Immature natural killer cell (primary cell): ENCODE data around the gene MCAT. TPM values are rescaled to one million over a fixed set of nuclear protein-coding genes. Genes with fewer than 3 reads are reported as not detected.
"Not testable (repeated sequence)": the region's sequence is repeated elsewhere in the genome, so short reads cannot be mapped to it uniquely, and the experiment has no call there.

Experiments
- DNase-seq, 3 donors: peaks; one replicate each; pipeline ENCODE4 v3.0.0; 2022; ENCODE audit warnings: mixed read lengths in 1 of 3
- H3K27ac Mint-ChIP-seq, 6 donors: one replicate each; pipeline ENCODE4 v1.8.0; 2020; ENCODE audit warnings: mixed read lengths in 6 of 6, mild to moderate bottlenecking in 5 of 6, inconsistent platforms in 4 of 6, moderate library complexity in 3 of 6
- H3K27me3 Mint-ChIP-seq, 3 donors: one replicate each; pipeline ENCODE4 v1.8.0; 2020 to 2021; ENCODE audit warnings: low read depth in 3 of 3, mild to moderate bottlenecking in 3 of 3, mixed read lengths in 3 of 3, moderate library complexity in 3 of 3, inconsistent platforms in 1 of 3
- H3K36me3 Mint-ChIP-seq, 3 donors: one replicate each; pipeline ENCODE4 v1.8.0; 2020; ENCODE audit warnings: mixed read lengths in 3 of 3, inconsistent platforms in 2 of 3, mild to moderate bottlenecking in 2 of 3
- H3K4me1 Mint-ChIP-seq, 2 donors: one replicate each; pipeline ENCODE4 v1.8.0; 2020; ENCODE audit warnings: inconsistent platforms in 2 of 2, mild to moderate bottlenecking in 2 of 2, mixed read lengths in 2 of 2, moderate library complexity in 1 of 2
- H3K4me3 Mint-ChIP-seq, 5 donors: one replicate each; pipeline ENCODE4 v1.8.0; 2020; ENCODE audit warnings: mild to moderate bottlenecking in 5 of 5, mixed read lengths in 5 of 5, inconsistent platforms in 3 of 5, moderate library complexity in 3 of 5
- H3K9me3 Mint-ChIP-seq, 6 donors: one replicate each; pipeline ENCODE4 v1.8.0; 2020; ENCODE audit warnings: mild to moderate bottlenecking in 6 of 6, mixed read lengths in 6 of 6, inconsistent platforms in 4 of 6, moderate library complexity in 3 of 6
- polyA plus RNA-seq, 3 donors: library from polyadenylated mRNA; unstranded; fragments of 300-500 nt; fragmentation: Illumina TruSeq; gene quantifications; one replicate each; pipeline ENCODE4 v1.2.3, GENCODE V29; 2021

Gene MCAT
- polyA plus RNA-seq, 3 donors from 2014 or later = 5.8 to 10.2 (median 9.6) TPM

DNA sequence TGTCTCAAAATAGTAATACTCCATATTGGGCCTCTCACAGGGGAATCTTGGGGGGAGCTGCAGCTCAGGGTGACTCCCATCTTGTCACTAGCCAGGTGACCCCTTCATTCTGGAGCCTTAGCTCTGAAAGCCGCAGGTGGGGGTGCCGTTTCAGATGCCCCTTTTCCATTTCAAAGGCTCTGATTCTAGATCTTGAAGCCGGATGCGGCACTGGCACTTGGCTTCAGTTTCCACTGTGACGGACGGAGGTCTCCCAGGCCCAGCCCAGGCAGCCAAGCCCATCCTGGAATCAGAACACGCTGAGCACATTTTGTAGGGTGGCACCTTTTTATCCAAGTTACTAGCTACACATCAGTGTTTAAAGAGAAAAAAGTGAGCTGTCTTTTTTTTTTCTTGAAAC, 26.3 kb downstream of the MCAT start:
- no peaks in the 10 kb centered on the region for H3K36me3 Mint-ChIP-seq
- no peaks in the 10 kb centered on the region for H3K9me3 Mint-ChIP-seq
- H3K4me3 Mint-ChIP-seq = no peak overlapping the region

GRCh38 chr22:43114958-43115357, 28.2 kb downstream of the MCAT start:
- H3K27ac Mint-ChIP-seq = no peak overlapping the region
- no peaks in the 10 kb centered on the region for H3K36me3 Mint-ChIP-seq
- H3K4me3 Mint-ChIP-seq = no peak overlapping the region
- H3K27me3 Mint-ChIP-seq = peaks cover 7 to 17% (median 7%) of the 10 kb centered on the region in 3 donors
- H3K9me3 Mint-ChIP-seq = no peaks in the 10 kb centered on the region
- peaks cover 5 to 7% of the 10 kb centered on the region in 2 donors for H3K4me1 Mint-ChIP-seq
- DNase-seq = no peak

More for the DNA sequence above, 26.3 kb downstream of the MCAT start:
- DNase-seq = no peak
- Mint-ChIP-seq H3K27ac (no peak overlapping the region), H3K4me1 (no peaks in the 10 kb centered on the region), H3K27me3 (peaks cover 0 to 17% (median 2%) of the 10 kb centered on the region in 3 donors)

GRCh38 chr22:43113526-43114251, 29.5 kb downstream of the MCAT start:
- H3K27me3 Mint-ChIP-seq = peaks cover 7 to 19% (median 7%) of the 10 kb centered on the region in 3 donors
- no peak overlapping the region for H3K4me3 Mint-ChIP-seq
- no peaks in the 10 kb centered on the region for H3K9me3 Mint-ChIP-seq
- no peak overlapping the region for H3K27ac Mint-ChIP-seq
- no peaks in the 10 kb centered on the region for H3K36me3 Mint-ChIP-seq
- peaks cover 5 to 7% of the 10 kb centered on the region in 2 donors for H3K4me1 Mint-ChIP-seq
- DNase-seq = no peak

DNA sequence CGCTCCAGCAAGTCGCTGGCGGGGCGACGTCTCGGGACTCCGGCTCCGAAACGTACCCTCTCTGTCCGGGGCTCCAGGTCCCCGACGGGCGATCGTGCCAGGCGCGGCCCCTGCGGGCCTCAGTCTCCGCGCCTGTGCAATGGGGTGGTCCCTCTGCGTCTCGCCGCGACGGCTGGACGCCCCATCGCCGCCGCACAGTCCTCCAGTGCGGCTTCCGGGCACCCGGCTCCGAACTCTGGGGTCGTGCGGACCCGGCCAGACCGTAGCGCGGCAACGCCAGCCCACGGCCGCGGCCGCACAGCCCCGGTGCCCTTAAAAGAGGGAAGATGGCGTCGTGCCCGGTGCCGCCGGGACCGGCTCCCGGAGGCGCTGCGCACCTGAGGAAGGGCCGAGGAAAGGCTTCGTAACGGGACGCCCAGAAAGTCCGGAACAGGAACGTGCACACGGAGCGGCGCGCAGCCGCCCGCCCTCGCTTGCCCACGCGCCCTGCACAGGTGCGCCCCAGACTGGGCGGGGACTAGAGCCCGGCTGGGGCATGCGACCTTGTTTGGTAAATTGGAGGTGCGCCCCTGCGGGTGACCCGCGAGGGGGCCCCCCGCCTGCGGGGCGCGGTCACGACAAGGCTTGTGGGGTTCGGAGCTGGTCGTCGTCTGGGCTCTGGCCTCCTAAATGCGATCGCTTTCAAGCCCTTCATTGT, 32.1 kb downstream of the MCAT start:
- peaks cover 7 to 22% (median 7%) of the 10 kb centered on the region in 3 donors for H3K27me3 Mint-ChIP-seq
- peak in 2 of 3 donors; percentile 8 to 16 for DNase-seq
- H3K4me3 Mint-ChIP-seq = peak overlapping the region; percentile 69 to 82 (median 74)
- H3K4me1 Mint-ChIP-seq = peaks cover 5 to 7% of the 10 kb centered on the region in 2 donors
- no peaks in the 10 kb centered on the region for H3K9me3 Mint-ChIP-seq
- no peak overlapping the region for H3K27ac Mint-ChIP-seq
- H3K36me3 Mint-ChIP-seq = no peaks in the 10 kb centered on the region

DNA sequence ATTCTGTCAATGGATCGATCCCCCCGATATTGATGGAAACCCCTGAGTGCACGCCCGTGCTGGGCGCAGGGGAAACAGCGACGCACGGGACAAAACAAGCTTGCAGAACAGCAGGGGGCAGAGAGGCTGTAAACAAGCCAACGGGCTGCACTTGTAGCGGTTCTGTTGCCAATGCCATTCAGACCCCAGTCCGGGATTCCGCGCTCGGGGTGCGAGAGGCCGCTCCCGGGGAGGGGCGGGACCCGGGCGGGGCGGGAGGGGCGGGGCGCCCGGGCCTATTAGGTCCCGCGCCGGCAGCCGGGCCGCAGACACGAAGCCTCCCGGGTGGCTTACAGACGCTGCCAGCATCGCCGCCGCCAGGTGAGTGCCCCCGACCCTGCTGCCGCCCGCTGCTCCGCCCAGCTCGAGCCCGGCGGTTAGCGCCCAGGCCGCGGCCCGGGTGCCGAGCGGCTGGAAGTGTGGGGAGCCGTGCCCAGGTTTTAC, 32.7 kb downstream of the MCAT start, which contains the start of gene BIK:
BIK (plus strand) TSS at position 307 of the 483 bp plus-strand sequence. CDS start 13,273 bp downstream, outside the sequence.
- H3K27ac Mint-ChIP-seq = peak within 1 kb of the TSS in 1 of 6 donors; percentile 28
- H3K27me3 Mint-ChIP-seq = peaks cover 6 to 22% (median 7%) of the 10 kb centered on the region in 3 donors
- H3K9me3 Mint-ChIP-seq = no peaks in the 10 kb centered on the region
- no peaks in the 10 kb centered on the region for H3K36me3 Mint-ChIP-seq
- H3K4me1 Mint-ChIP-seq = peaks cover 5 to 7% of the 10 kb centered on the region in 2 donors
- peak; percentile 27 to 32 (median 30) for DNase-seq
- H3K4me3 Mint-ChIP-seq = peak within 1 kb of the TSS; percentile 74 to 85 (median 82)

GRCh38 chr22:43109921-43110443, 33.2 kb downstream of the MCAT start:
- H3K9me3 Mint-ChIP-seq = no peaks in the 10 kb centered on the region
- no peaks in the 10 kb centered on the region for H3K36me3 Mint-ChIP-seq
- no peak for DNase-seq
- H3K27ac Mint-ChIP-seq = no peak overlapping the region
- H3K4me1 Mint-ChIP-seq = peaks cover 5 to 7% of the 10 kb centered on the region in 2 donors
- H3K4me3 Mint-ChIP-seq = peak overlapping the region; percentile 72 to 85 (median 80)
- peaks cover 7 to 19% (median 7%) of the 10 kb centered on the region in 3 donors for H3K27me3 Mint-ChIP-seq

DNA sequence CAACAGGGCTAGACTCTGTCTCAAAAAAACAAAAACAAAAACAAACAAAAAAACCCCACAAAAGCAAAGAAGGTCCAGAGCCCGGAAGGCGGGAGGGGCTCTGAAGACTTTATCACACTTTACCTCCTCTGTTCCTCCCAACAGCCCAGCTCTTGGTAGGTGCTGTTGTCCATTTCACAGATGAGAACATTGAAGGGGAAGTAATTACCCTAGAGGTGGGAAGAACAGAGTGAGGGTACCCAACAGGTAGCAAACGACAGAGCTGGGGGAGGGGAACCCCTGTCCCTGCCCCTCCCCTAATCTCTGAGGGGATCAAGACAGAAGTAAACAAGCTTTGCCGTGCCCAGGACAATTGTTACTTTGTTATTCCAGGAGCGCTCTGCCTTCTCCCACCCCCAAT, 33.7 kb downstream of the MCAT start:
- H3K9me3 Mint-ChIP-seq = no peaks in the 10 kb centered on the region
- no peaks in the 10 kb centered on the region for H3K36me3 Mint-ChIP-seq
- peaks cover 7 to 18% (median 7%) of the 10 kb centered on the region in 3 donors for H3K27me3 Mint-ChIP-seq
- peaks cover 5 to 7% of the 10 kb centered on the region in 2 donors for H3K4me1 Mint-ChIP-seq
- H3K4me3 Mint-ChIP-seq = peak overlapping the region in 4 of 5 donors; percentile 13 to 53 (median 32)
- DNase-seq = no peak
- H3K27ac Mint-ChIP-seq = no peak overlapping the region

DNA sequence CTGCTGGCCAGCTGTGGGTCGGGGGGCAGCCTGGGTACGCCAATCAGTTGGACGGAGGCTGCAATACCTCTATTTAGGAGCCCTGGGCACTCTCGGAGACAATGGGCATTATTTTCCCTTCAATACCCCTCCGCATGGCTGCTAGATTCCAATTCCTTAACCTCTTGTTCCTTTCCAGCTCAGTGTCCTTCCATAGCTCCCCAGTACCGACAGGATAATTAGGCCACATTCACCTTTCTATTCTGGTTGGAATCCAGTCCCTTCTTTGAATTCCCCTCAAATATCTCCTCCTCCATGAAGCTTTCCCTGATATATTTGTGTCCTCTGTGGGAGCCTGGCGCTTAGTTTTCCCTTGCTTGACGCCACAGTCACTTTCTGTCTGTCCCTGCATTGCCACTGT, 36.9 kb downstream of the MCAT start:
- Mint-ChIP-seq H3K9me3 (no peaks in the 10 kb centered on the region), H3K4me1 (peaks cover 5 to 8% of the 10 kb centered on the region in 2 donors), H3K36me3 (no peaks in the 10 kb centered on the region), H3K27me3 (peaks cover 4 to 7% (median 4%) of the 10 kb centered on the region in 3 donors), H3K4me3 (no peak overlapping the region), H3K27ac (peak overlapping the region in 1 of 6 donors; percentile 37)
- DNase-seq = no peak

DNA sequence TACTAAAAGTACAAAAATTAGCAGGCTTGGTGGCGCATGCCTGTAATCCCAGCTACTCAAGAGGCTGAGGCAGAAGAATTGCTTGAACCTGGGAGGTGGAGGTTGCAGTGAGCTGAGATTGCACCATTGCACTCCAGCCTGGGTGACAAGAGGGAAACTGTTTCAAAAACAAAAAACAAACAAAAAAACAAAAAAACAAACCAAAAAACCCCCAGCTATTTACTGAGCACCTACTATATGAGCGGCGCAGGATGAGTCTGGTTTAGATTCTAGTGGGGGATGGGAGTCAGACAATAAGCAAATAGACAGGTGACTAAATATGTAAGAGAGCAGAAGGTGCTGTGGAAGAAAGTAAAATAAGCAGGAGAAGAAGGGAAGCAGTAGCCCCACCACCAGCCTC, 38.2 kb downstream of the MCAT start:
- H3K27me3 Mint-ChIP-seq, H3K9me3 Mint-ChIP-seq, DNase-seq, H3K27ac Mint-ChIP-seq, H3K4me3 Mint-ChIP-seq, H3K4me1 Mint-ChIP-seq, H3K36me3 Mint-ChIP-seq: not testable (repeated sequence)

DNA sequence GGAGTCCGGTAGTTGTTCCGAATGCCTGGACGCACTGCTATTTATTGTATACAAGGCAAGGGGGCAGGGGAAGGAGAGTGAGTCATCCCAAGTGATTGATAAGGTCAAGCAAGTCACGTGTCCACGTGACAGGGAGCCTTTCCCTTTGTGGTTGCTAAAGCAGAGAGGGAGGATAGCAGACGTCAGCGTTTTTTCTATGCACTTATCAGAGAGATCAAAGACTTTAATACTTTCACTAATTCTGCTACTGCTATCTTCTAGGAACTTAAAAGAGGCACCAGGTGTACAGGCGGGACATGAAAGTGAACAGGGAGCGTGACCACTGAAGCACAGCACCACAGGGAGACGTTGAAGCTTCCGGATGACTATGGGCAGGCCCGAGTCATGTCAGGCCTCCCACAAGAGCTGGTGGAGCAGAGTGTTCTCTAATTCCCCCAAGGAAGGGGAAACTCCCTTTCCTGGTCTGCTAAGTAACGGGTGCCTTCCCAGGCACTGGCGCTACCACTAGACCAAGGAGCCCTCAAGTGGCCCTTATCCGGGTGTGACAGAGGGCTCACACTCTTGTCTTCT, 39.1 kb downstream of the MCAT start:
- H3K4me1 Mint-ChIP-seq, H3K4me3 Mint-ChIP-seq: not testable (repeated sequence)

DNA sequence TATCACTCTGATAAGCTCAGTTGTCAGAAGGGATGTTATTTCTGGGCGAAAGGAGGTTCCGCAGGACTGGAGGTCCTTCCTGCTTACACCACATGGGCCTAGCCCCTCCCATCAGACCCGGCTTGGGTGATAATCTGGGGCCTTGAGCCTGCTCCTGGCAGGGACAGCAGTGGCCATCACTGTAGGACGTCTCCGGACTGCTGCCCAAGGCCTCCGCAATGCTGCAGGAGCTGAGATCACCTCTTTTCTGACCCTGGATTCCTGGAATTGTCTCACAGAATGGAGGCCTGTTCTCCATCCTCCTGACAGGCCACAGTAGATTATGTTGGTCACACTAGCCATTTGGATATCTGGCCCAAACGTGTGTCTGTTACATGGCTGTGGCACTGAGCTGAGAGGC, 41.9 kb downstream of the MCAT start:
- Mint-ChIP-seq H3K36me3 (no peaks in the 10 kb centered on the region), H3K4me3 (no peak overlapping the region), H3K4me1 (peaks cover 0 to 4% of the 10 kb centered on the region in 2 donors), H3K9me3 (no peaks in the 10 kb centered on the region), H3K27me3 (peaks cover 0 to 1% (median 0%) of the 10 kb centered on the region in 3 donors), H3K27ac (no peak overlapping the region)
- no peak for DNase-seq

More for the DNA sequence above, 39.1 kb downstream of the MCAT start:
- H3K9me3 Mint-ChIP-seq, DNase-seq, H3K27me3 Mint-ChIP-seq, H3K36me3 Mint-ChIP-seq: not testable (repeated sequence)
- H3K27ac Mint-ChIP-seq = peak overlapping the region in 1 of 6 donors; percentile 55

GRCh38 chr22:43100225-43100624, 43.0 kb downstream of the MCAT start:
- Mint-ChIP-seq H3K27me3 (peaks cover 0 to 1% (median 0%) of the 10 kb centered on the region in 3 donors), H3K27ac (no peak overlapping the region), H3K4me1 (peaks cover 0 to 4% of the 10 kb centered on the region in 2 donors), H3K4me3 (no peak overlapping the region), H3K36me3 (peaks cover 0 to 4% (median 0%) of the 10 kb centered on the region in 3 donors), H3K9me3 (peaks cover 0 to 4% (median 0%) of the 10 kb centered on the region in 6 donors)
- DNase-seq = no peak

GRCh38 chr22:43099095-43099494, 44.1 kb downstream of the MCAT start:
- Mint-ChIP-seq H3K27ac (peak overlapping the region in 1 of 6 donors; percentile 34), H3K9me3 (peaks cover 0 to 4% (median 0%) of the 10 kb centered on the region in 6 donors), H3K36me3 (peaks cover 0 to 4% (median 0%) of the 10 kb centered on the region in 3 donors), H3K4me1 (peaks cover 0 to 4% of the 10 kb centered on the region in 2 donors), H3K4me3 (no peak overlapping the region), H3K27me3 (no peaks in the 10 kb centered on the region)
- no peak for DNase-seq
